ENCODE measurements around the gene POR. TPM values are rescaled to one million over a fixed set of nuclear protein-coding genes. Genes with fewer than 3 reads are reported as not detected.

POR gene
- total RNA-seq, 1 experiment from 2014 or later = 168 TPM

DNA sequence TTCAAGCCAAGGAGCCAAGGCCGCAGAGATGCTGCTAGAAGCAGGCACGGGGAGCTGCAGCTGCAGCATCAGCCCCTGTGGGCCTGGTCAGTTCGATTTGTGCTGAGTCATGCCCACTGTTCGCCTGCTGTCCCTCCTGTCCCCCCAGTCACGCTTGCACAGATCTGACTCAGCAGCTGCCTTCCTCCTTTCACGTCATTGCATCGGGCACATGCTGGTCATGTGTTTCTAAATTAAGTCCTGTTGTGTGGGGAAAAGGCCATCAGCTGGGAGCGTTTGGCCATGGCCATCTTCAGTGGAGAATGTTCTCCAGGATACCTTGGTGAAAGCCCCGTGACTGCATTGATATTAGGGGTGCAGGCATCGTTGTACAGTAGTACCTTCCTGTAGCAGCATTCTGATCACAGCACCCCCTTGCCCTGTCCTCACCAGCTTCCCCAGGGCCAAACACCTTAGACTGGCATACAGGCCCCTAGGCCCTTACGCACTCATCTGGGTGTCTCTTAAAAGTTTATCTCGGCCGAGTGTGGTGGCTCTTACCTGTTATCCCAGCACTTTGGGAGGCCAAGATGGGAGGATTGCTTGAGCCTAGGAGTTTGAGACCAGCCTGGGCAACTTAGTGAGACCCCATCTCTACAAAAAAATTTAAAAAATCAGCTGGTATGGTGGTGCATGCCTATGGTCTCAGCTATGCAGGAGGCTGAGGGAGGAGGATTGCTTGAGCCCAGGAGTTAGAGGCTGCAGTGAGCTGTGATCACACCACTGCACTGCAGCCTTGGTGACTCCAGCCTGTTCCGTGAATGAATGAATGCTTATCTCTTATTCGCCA, 23.2 kb downstream of the POR start:
- POLR2A ChIA-PET = no interaction called here
- in situ Hi-C loops (cut with HindIII; ENCODE audit: low pct_unique_long_range_greater_than_20kb, low sequenced_read_pairs) (no loop called here), intact Hi-C loops (cut with micrococcal nuclease; ENCODE audit: unreplicated experiment) (no loop called here)
- CTCF ChIA-PET = no interaction called here
- H3K4me1 ChIP-seq (ENCODE audit: control insufficient read depth, insufficient read depth, low read length) = peaks cover 20% of the 10 kb centered on the region
- H3K9me3 ChIP-seq (ENCODE audit: control insufficient read depth, insufficient read depth, low read depth, low read length) = no peaks in the 10 kb centered on the region
- no peaks in the 10 kb centered on the region for H3K36me3 ChIP-seq (ENCODE audit: control insufficient read depth, insufficient read depth, low read length)
- peak overlapping the region; percentile 19 for H3K27ac ChIP-seq (ENCODE audit: low read length)
- no TSS peak for BruUV-seq (replicated peaks)
- no peak for TF ChIP-seq POLR2AphosphoS5 (IDR thresholded peaks at IDR 0.05; ENCODE audit: low read depth, low read length)
- TF ChIP-seq, protein P1, sequence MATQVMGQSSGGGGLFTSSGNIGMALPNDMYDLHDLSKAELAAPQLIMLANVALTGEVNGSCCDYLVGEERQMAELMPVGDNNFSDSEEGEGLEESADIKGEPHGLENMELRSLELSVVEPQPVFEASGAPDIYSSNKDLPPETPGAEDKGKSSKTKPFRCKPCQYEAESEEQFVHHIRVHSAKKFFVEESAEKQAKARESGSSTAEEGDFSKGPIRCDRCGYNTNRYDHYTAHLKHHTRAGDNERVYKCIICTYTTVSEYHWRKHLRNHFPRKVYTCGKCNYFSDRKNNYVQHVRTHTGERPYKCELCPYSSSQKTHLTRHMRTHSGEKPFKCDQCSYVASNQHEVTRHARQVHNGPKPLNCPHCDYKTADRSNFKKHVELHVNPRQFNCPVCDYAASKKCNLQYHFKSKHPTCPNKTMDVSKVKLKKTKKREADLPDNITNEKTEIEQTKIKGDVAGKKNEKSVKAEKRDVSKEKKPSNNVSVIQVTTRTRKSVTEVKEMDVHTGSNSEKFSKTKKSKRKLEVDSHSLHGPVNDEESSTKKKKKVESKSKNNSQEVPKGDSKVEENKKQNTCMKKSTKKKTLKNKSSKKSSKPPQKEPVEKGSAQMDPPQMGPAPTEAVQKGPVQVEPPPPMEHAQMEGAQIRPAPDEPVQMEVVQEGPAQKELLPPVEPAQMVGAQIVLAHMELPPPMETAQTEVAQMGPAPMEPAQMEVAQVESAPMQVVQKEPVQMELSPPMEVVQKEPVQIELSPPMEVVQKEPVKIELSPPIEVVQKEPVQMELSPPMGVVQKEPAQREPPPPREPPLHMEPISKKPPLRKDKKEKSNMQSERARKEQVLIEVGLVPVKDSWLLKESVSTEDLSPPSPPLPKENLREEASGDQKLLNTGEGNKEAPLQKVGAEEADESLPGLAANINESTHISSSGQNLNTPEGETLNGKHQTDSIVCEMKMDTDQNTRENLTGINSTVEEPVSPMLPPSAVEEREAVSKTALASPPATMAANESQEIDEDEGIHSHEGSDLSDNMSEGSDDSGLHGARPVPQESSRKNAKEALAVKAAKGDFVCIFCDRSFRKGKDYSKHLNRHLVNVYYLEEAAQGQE (IDR thresholded peaks at IDR 0.05; ENCODE audit: insufficient read depth in 1 of 2, low read depth in 2 of 2, low read length in 1 of 2) = no peak
- ATAC-seq (no peak; the same call in 1 of the 2 replicates), DNase-seq (ENCODE audit: low read depth, low spot score) (no peak)
- H3K4me3 ChIP-seq (ENCODE audit: low read depth in 2 of 2, low read length in 2 of 2) = no peak overlapping the region
- no peaks in the 10 kb centered on the region for H3K27me3 ChIP-seq (ENCODE audit: control insufficient read depth, insufficient read depth, low read length)

DNA sequence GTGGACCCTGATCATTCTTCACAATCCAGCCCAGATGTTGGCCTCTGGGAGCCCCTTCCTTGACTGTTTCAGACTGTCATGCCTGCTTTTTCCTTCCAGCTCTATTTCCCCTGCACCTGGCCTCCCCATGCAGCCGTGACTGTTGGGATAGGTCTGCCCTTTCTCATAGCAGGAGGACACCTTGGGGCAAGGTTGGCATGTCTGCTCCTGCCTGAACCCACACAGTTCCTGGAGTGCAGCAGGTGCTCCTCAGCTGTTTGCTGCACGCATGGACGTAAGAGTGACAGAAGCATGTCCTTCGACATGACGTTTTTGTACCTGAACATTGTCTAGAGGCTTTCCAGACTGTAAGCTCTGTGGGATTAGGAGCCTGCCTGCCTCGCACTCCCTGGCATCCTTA, 24.0 kb downstream of the POR start:
- no peaks in the 10 kb centered on the region for H3K36me3 ChIP-seq (ENCODE audit: control insufficient read depth, insufficient read depth, low read length)
- ChIA-PET POLR2A (no interaction called here), CTCF (no interaction called here)
- TF ChIP-seq, protein P2, sequence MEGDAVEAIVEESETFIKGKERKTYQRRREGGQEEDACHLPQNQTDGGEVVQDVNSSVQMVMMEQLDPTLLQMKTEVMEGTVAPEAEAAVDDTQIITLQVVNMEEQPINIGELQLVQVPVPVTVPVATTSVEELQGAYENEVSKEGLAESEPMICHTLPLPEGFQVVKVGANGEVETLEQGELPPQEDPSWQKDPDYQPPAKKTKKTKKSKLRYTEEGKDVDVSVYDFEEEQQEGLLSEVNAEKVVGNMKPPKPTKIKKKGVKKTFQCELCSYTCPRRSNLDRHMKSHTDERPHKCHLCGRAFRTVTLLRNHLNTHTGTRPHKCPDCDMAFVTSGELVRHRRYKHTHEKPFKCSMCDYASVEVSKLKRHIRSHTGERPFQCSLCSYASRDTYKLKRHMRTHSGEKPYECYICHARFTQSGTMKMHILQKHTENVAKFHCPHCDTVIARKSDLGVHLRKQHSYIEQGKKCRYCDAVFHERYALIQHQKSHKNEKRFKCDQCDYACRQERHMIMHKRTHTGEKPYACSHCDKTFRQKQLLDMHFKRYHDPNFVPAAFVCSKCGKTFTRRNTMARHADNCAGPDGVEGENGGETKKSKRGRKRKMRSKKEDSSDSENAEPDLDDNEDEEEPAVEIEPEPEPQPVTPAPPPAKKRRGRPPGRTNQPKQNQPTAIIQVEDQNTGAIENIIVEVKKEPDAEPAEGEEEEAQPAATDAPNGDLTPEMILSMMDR (IDR thresholded peaks at IDR 0.05) = no peak
- no peak for TF ChIP-seq SIN3A (IDR thresholded peaks at IDR 0.05; ENCODE audit: borderline replicate concordance, insufficient read depth, low read depth, low read length)
- no peak for TF ChIP-seq TCF7L2 (IDR thresholded peaks at IDR 0.05; ENCODE audit: low read depth, low read length)
- TF ChIP-seq, protein P1 (IDR thresholded peaks at IDR 0.05; ENCODE audit: insufficient read depth in 1 of 2, low read depth in 2 of 2, low read length in 1 of 2) = no peak
- TF ChIP-seq POLR2AphosphoS5 (IDR thresholded peaks at IDR 0.05; ENCODE audit: low read depth, low read length) = no peak
- no peak overlapping the region for H3K4me3 ChIP-seq (ENCODE audit: low read depth in 2 of 2, low read length in 2 of 2)
- H3K27me3 ChIP-seq (ENCODE audit: control insufficient read depth, insufficient read depth, low read length) = no peaks in the 10 kb centered on the region
- H3K4me1 ChIP-seq (ENCODE audit: control insufficient read depth, insufficient read depth, low read length) = peaks cover 15% of the 10 kb centered on the region
- no TSS peak for BruUV-seq (replicated peaks)
- intact Hi-C loops (cut with micrococcal nuclease; ENCODE audit: unreplicated experiment) (no loop called here), in situ Hi-C loops (cut with HindIII; ENCODE audit: low pct_unique_long_range_greater_than_20kb, low sequenced_read_pairs) (no loop called here)
- H3K27ac ChIP-seq (ENCODE audit: low read length) = no peak overlapping the region
- DNase-seq (ENCODE audit: low read depth, low spot score) = no peak
- H3K9me3 ChIP-seq (ENCODE audit: control insufficient read depth, insufficient read depth, low read depth, low read length) = no peaks in the 10 kb centered on the region
- no peak for ATAC-seq

Measured in Panc1 (cell line).